ENCODE measurements around the gene HPGDS. TPM values are rescaled to one million over a fixed set of nuclear protein-coding genes. Genes with fewer than 3 reads are reported as not detected.

Gene HPGDS
- total RNA-seq, 1 experiment from 2014 or later = not detected

DNA sequence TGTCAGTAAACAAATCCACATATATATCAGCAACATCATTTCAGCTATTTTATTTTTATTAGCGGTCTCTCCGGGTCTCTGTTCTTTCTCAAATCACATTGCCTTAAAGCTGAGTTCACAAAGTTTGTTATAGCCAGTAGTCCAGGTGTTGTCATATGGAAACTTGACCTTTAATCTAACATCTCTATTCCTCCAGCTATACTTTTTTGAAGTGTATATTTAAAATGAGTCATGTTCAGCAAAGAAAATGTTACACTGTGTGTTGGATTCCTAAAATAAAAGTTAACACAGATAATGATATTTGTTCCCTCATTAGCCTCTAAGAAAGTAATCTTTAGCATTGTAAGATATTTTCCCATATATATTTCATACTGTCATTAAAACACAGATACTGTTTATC, 71.4 kb downstream of the HPGDS start (continued):
- TF ChIP-seq, protein P1, sequence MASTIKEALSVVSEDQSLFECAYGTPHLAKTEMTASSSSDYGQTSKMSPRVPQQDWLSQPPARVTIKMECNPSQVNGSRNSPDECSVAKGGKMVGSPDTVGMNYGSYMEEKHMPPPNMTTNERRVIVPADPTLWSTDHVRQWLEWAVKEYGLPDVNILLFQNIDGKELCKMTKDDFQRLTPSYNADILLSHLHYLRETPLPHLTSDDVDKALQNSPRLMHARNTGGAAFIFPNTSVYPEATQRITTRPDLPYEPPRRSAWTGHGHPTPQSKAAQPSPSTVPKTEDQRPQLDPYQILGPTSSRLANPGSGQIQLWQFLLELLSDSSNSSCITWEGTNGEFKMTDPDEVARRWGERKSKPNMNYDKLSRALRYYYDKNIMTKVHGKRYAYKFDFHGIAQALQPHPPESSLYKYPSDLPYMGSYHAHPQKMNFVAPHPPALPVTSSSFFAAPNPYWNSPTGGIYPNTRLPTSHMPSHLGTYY (CRISPR knock-in tag; IDR thresholded peaks at IDR 0.05) = no peak
- TF ChIP-seq, protein P2, sequence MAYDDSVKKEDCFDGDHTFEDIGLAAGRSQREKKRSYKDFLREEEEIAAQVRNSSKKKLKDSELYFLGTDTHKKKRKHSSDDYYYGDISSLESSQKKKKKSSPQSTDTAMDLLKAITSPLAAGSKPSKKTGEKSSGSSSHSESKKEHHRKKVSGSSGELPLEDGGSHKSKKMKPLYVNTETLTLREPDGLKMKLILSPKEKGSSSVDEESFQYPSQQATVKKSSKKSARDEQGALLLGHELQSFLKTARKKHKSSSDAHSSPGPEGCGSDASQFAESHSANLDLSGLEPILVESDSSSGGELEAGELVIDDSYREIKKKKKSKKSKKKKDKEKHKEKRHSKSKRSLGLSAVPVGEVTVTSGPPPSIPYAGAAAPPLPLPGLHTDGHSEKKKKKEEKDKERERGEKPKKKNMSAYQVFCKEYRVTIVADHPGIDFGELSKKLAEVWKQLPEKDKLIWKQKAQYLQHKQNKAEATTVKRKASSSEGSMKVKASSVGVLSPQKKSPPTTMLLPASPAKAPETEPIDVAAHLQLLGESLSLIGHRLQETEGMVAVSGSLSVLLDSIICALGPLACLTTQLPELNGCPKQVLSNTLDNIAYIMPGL (CRISPR knock-in tag; IDR thresholded peaks at IDR 0.05) = no peak
- TF ChIP-seq RELA (CRISPR knock-in tag; IDR thresholded peaks at IDR 0.05; ENCODE audit: borderline replicate concordance) (no peak), TEAD4 (CRISPR knock-in tag; IDR thresholded peaks at IDR 0.05) (no peak), FOXP1 (CRISPR knock-in tag; IDR thresholded peaks at IDR 0.05; ENCODE audit: borderline replicate concordance) (no peak), ETV6 (CRISPR knock-in tag; IDR thresholded peaks at IDR 0.05) (no peak), ZNF138 (CRISPR knock-in tag; conservative IDR thresholded peaks at IDR 0.05) (no peak)
- TF ChIP-seq, protein P3, sequence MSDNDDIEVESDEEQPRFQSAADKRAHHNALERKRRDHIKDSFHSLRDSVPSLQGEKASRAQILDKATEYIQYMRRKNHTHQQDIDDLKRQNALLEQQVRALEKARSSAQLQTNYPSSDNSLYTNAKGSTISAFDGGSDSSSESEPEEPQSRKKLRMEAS (CRISPR knock-in tag; IDR thresholded peaks at IDR 0.05) = no peak

DNA sequence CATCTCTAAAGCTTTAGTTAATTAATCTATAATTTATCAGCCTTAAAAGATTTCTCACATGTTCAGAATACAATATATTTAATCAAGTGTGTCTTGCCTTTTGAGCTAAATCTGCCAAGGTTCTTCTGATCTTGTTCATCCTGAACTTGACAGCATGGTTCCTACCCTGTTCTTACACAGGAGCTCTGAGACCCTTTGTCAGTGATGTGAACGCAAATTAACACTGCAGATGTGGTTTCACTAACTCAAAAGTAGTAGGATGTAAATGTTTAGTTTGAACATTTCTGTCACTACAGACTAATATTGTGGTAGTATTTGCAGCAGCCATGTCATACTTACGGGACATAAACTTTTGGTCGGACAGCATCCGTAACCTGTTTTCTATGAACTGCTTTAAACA, 75.6 kb downstream of the HPGDS start:
- DNase-seq (ENCODE audit: low spot score) (no peak), ATAC-seq (no peak)
- H3K4me3 Mint-ChIP-seq = no peak overlapping the region
- ChIA-PET POLR2A (no interaction called here), CTCF (no interaction called here)
- peaks cover 19% of the 10 kb centered on the region for H3K36me3 Mint-ChIP-seq
- no peak overlapping the region; the same call in 1 of the 2 replicates for H3K27ac Mint-ChIP-seq
- TF ChIP-seq, protein P3 (CRISPR knock-in tag; IDR thresholded peaks at IDR 0.05) = no peak
- TF ChIP-seq NR2C2 (CRISPR knock-in tag; IDR thresholded peaks at IDR 0.05) (no peak), SMAD4 (CRISPR knock-in tag; IDR thresholded peaks at IDR 0.05) (no peak), OVOL2 (CRISPR knock-in tag; IDR thresholded peaks at IDR 0.05; ENCODE audit: borderline replicate concordance) (no peak), ZNF219 (CRISPR knock-in tag; IDR thresholded peaks at IDR 0.05; ENCODE audit: borderline replicate concordance) (no peak), GABPB1 (CRISPR knock-in tag; IDR thresholded peaks at IDR 0.05) (no peak), ZNF138 (CRISPR knock-in tag; conservative IDR thresholded peaks at IDR 0.05) (no peak), TP53 (CRISPR knock-in tag; IDR thresholded peaks at IDR 0.05) (no peak)
- no peaks in the 10 kb centered on the region for H3K4me1 Mint-ChIP-seq
- no peaks in the 10 kb centered on the region for H3K9me3 Mint-ChIP-seq
- H3K27me3 Mint-ChIP-seq (ENCODE audit: low read depth) = no peaks in the 10 kb centered on the region

DNA sequence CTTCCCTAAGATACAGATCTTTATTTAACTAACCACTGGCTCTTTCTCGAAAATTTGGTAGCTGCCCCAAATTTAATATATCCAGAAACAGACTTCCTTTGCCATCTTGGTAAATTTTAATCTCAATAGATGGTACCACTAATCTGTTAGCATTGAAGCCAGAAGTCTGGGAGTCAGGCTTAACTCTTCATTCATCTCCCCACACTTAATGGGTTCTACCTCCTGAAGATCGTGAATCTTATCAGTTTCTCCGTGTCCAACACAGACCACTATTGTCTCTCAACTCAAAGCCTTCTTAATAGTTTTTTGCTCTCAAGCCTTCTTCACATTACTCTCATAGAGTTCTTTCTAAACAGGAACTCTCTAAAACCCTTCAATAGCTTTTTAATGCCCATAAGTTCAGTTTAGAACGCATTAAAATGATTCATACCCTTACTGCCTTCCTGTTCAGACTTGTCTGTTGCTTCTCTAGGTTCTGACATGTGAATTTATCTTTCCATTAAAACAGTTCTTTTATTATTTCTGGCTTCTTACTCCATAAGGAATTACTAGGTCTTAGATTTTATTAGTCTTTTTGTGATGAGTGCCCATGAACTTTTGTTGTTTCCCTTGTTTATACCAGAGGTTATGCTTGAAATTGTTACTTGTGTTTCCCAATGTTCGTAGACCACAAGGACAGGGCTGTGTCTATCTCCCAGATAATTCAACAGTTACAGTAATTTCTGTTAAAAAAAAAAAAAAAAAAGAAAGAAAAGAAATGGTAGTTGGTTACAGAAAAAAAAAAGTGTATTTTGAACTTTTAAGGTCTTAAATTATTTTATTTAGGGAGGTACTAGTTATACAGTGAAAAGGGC, 80.2 kb downstream of the HPGDS start:
- H3K27me3 Mint-ChIP-seq (ENCODE audit: low read depth) = no peaks in the 10 kb centered on the region
- ChIA-PET CTCF (no interaction called here), POLR2A (no interaction called here)
- H3K4me1 Mint-ChIP-seq = no peaks in the 10 kb centered on the region
- H3K4me3 Mint-ChIP-seq = no peak overlapping the region
- ATAC-seq (no peak), DNase-seq (ENCODE audit: low spot score) (no peak)
- peaks cover 20% of the 10 kb centered on the region for H3K36me3 Mint-ChIP-seq
- no peaks in the 10 kb centered on the region for H3K9me3 Mint-ChIP-seq
- TF ChIP-seq MXD4 (CRISPR knock-in tag; IDR thresholded peaks at IDR 0.05; ENCODE audit: borderline replicate concordance) (no peak), ZNF121 (CRISPR knock-in tag; IDR thresholded peaks at IDR 0.05) (no peak), NFATC4 (CRISPR knock-in tag; IDR thresholded peaks at IDR 0.05) (no peak)
- TF ChIP-seq, protein P4, sequence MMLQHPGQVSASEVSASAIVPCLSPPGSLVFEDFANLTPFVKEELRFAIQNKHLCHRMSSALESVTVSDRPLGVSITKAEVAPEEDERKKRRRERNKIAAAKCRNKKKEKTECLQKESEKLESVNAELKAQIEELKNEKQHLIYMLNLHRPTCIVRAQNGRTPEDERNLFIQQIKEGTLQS (CRISPR knock-in tag; conservative IDR thresholded peaks at IDR 0.05) = no peak
- peak overlapping the region; percentile 72; the same call in 1 of the 2 replicates for H3K27ac Mint-ChIP-seq
